Measurements from ENCODE around the gene THSD7B. TPM values are rescaled to one million over a fixed set of nuclear protein-coding genes. Genes with fewer than 3 reads are reported as not detected.
"Not testable (repeated sequence)": the region's sequence is repeated elsewhere in the genome, so short reads cannot be mapped to it uniquely, and the experiment has no call there.

The THSD7B gene
- total RNA-seq, 1 donor from 2014 or later: 0.10 TPM

GRCh38 chr2:137233091-137233490, 467.7 kb downstream of the THSD7B start:
- ATAC-seq (no peak), DNase-seq (ENCODE audit: low spot score) (no peak)

- no peak for DNase-seq (ENCODE audit: low spot score)
- ATAC-seq: no peak
Measured at GRCh38 chr2:137237055-137237454, 471.7 kb downstream of the THSD7B start.

GRCh38 chr2:137238065-137238464, 472.7 kb downstream of the THSD7B start:
- DNase-seq (ENCODE audit: low spot score) (no peak), ATAC-seq (no peak)

- DNase-seq (ENCODE audit: low spot score) (no peak), ATAC-seq (no peak)
Measured at GRCh38 chr2:137249463-137250130, 484.3 kb downstream of the THSD7B start.

GRCh38 chr2:137250401-137250800, 485.1 kb downstream of the THSD7B start:
- DNase-seq (ENCODE audit: low spot score) (no peak), ATAC-seq (no peak)

- ATAC-seq (no peak), DNase-seq (ENCODE audit: low spot score) (no peak)
Measured at GRCh38 chr2:137251045-137251444, 485.7 kb downstream of the THSD7B start.

GRCh38 chr2:137252934-137253333, 487.6 kb downstream of the THSD7B start:
- no peak for ATAC-seq
- DNase-seq (ENCODE audit: low spot score): no peak

- DNase-seq (ENCODE audit: low spot score) (no peak), ATAC-seq (no peak)
Measured at GRCh38 chr2:137254052-137254451, 488.7 kb downstream of the THSD7B start.

GRCh38 chr2:137255345-137255744, 490.0 kb downstream of the THSD7B start:
- DNase-seq (ENCODE audit: low spot score): no peak
- ATAC-seq: no peak

GRCh38 chr2:137255990-137256389, 490.6 kb downstream of the THSD7B start:
- no peak for ATAC-seq
- DNase-seq (ENCODE audit: low spot score): no peak

- no peak for ATAC-seq
Measured at GRCh38 chr2:137261881-137262585, 496.7 kb downstream of the THSD7B start.

GRCh38 chr2:137262594-137262993, 497.2 kb downstream of the THSD7B start:
- ATAC-seq: no peak
- DNase-seq (ENCODE audit: low spot score): no peak

More at GRCh38 chr2:137261881-137262585, 496.7 kb downstream of the THSD7B start:
- no peak for DNase-seq (ENCODE audit: low spot score)

- ATAC-seq (no peak), DNase-seq (ENCODE audit: low spot score) (no peak)
Measured at GRCh38 chr2:137287913-137288639, 522.7 kb downstream of the THSD7B start.

- no peak for ATAC-seq
- no peak for DNase-seq (ENCODE audit: low spot score)
Measured at GRCh38 chr2:137291836-137292570, 526.7 kb downstream of the THSD7B start.

GRCh38 chr2:137298377-137298776, 533.0 kb downstream of the THSD7B start:
- DNase-seq (ENCODE audit: low spot score): no peak

GRCh38 chr2:137300987-137301386, 535.6 kb downstream of the THSD7B start:
- no peak for ATAC-seq
- no peak for DNase-seq (ENCODE audit: low spot score)

More at GRCh38 chr2:137298377-137298776, 533.0 kb downstream of the THSD7B start:
- no peak for ATAC-seq

GRCh38 chr2:137302957-137303356, 537.6 kb downstream of the THSD7B start:
- DNase-seq (ENCODE audit: low spot score) (no peak), ATAC-seq (no peak)

GRCh38 chr2:137316075-137316474, 550.7 kb downstream of the THSD7B start:
- DNase-seq (ENCODE audit: low spot score): no peak
- ATAC-seq: no peak

- no peak for ATAC-seq
- no peak for DNase-seq (ENCODE audit: low spot score)
Measured at GRCh38 chr2:137321566-137321965, 556.2 kb downstream of the THSD7B start.

GRCh38 chr2:137331562-137331961, 566.2 kb downstream of the THSD7B start:
- not testable (repeated sequence) for DNase-seq (ENCODE audit: low spot score); ATAC-seq
